ENCODE results near the gene MED27. TPM values are rescaled to one million over a fixed set of nuclear protein-coding genes. Genes with fewer than 3 reads are reported as not detected.

Gene MED27
- total and polyA plus RNA-seq, 2 of the 4 experiments (the other 2 are of a cell fraction) = 50.2 to 63.4 TPM

DNA sequence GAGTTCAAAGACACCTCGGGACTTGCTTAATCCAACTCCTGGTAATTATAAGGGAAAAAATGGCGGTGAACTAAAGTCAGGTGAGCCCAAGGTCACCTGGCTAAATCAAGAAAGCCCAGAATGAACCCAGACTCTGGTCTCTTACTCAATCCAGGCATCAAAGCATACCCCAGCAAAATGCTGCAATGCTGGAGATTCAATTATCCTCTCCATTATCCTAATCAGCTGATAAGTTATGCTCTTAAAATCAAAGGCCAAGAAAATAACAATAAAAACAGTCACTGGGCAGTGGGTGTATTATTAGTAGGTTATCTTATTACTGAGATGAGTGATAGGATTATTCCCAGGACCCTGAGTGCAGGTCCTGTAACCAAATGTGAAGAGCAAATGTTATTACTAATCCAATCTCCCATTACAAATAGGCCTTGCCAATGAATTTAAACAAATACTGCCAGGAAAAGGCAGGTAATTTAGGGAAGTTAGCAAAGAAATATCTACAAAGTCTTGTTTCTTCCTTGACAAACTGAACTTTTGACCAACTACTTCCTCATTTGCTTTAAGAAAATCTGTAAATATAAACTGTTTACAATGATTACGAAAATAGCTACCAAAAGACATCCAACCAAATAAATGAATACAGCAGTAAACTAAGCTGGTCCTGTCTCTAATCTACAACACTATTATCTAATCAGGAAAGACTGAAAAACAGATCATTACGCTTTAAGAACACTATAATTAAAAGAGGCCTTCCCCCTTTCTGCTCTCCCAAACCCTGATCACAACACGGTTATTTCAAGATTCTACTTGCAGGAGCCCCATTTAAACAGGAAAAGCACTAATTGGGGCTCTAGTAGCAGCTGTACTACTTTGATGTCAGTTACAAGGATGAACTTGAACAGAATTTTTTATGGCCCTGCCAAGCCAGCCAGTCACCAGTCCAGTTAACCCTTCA, 103.2 kb downstream of the MED27 start:
- POLR2A ChIA-PET (ENCODE audit: unreplicated experiment) = no interaction called here
- Histone ChIP-seq H3K4ac (ENCODE audit: low read depth, low read length) (no peak overlapping the region), H3K56ac (ENCODE audit: extremely low read depth, insufficient read depth, low read length) (no peak overlapping the region), H3K9me1 (ENCODE audit: insufficient read depth, low read length) (no peaks in the 10 kb centered on the region), H3K4me1 (ENCODE audit: control insufficient read depth, insufficient read depth, low read length) (peaks cover 1% of the 10 kb centered on the region; the same call in 1 of the 2 replicates), H2BK15ac (ENCODE audit: low read depth, low read length) (no peak overlapping the region), H2AK9ac (replicated peaks; ENCODE audit: low read depth, low read length, poor library complexity) (no peak overlapping the region), H4K91ac (ENCODE audit: insufficient read depth, low read depth, low read length) (no peak overlapping the region), H3K23ac (ENCODE audit: low read depth, low read length) (no peak overlapping the region), H2AFZ (replicated peaks; ENCODE audit: low read length, poor library complexity) (no peak overlapping the region), H3K18ac (ENCODE audit: low read depth, low read length) (no peak overlapping the region), H4K8ac (ENCODE audit: low read depth in 2 of 2, low read length in 2 of 2) (no peak overlapping the region), H2BK5ac (ENCODE audit: low read depth, low read length, poor library complexity, severe bottlenecking) (no peak overlapping the region), H3K4me3 (ENCODE audit: insufficient read depth, low read depth, low read length) (no peak overlapping the region), H4K5ac (ENCODE audit: low read depth, low read length) (no peak overlapping the region), H3K9me3 (ENCODE audit: control insufficient read depth, insufficient read depth, low read length) (no peaks in the 10 kb centered on the region), H2BK120ac (ENCODE audit: low read depth, low read length) (no peak overlapping the region), H4K20me1 (ENCODE audit: insufficient read depth, low read length) (peaks cover 12% of the 10 kb centered on the region; the same call in 1 of the 2 replicates), H3K27ac (ENCODE audit: insufficient read depth, low read length) (no peak overlapping the region), H3K9ac (ENCODE audit: low read depth, low read length) (no peak overlapping the region), H3K14ac (replicated peaks; ENCODE audit: low read depth, low read length) (no peak overlapping the region), H2BK20ac (ENCODE audit: low read depth, low read length) (no peak overlapping the region), H2AK5ac (ENCODE audit: low read depth, low read length) (no peak overlapping the region), H3K36me3 (ENCODE audit: control insufficient read depth, insufficient read depth, low read length) (no peaks in the 10 kb centered on the region; the same call in 1 of the 2 replicates), H3K27me3 (ENCODE audit: control insufficient read depth, insufficient read depth, low read length) (no peaks in the 10 kb centered on the region), H3K79me1 (ENCODE audit: low read depth in 1 of 2, low read length in 2 of 2) (peaks cover 12 to 40% of the 10 kb centered on the region in 2 experiments; a peak in 3 of 4 replicates), H3K4me2 (ENCODE audit: low read depth, low read length) (no peak overlapping the region)
- dilution Hi-C loops (cut with HindIII; ENCODE audit: low sequenced_read_pairs, unreplicated experiment) = no loop called here
- DNase-seq (no peak), ATAC-seq (ENCODE audit: low read depth) (no peak)
- CTCF ChIA-PET = no interaction called here
- TF ChIP-seq POLR2A (IDR thresholded peaks at IDR 0.05; ENCODE audit: low read depth, low read length) (no peak), SMC3 (IDR thresholded peaks at IDR 0.05; ENCODE audit: low read depth, low read length) (no peak), NFE2L2 (IDR thresholded peaks at IDR 0.05; ENCODE audit: low read depth, low read length) (no peak), CEBPB (IDR thresholded peaks at IDR 0.05; ENCODE audit: low read depth, low read length) (no peak), RCOR1 (IDR thresholded peaks at IDR 0.05; ENCODE audit: insufficient replicate concordance, low read length) (no peak), FOS (IDR thresholded peaks at IDR 0.05; ENCODE audit: low read depth, low read length) (no peak), BHLHE40 (IDR thresholded peaks at IDR 0.05; ENCODE audit: low read depth, low read length) (no peak), CHD1 (IDR thresholded peaks at IDR 0.05; ENCODE audit: low read depth, low read length) (no peak)
- TF ChIP-seq, protein P1, sequence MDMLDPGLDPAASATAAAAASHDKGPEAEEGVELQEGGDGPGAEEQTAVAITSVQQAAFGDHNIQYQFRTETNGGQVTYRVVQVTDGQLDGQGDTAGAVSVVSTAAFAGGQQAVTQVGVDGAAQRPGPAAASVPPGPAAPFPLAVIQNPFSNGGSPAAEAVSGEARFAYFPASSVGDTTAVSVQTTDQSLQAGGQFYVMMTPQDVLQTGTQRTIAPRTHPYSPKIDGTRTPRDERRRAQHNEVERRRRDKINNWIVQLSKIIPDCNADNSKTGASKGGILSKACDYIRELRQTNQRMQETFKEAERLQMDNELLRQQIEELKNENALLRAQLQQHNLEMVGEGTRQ (IDR thresholded peaks at IDR 0.05; ENCODE audit: low read depth, low read length) = no peak
- WGBS, 2 experiments (ENCODE audit: extremely low coverage in 2 of 2, insufficient read length in 1 of 2) = 80% methylated on average over 1 of the region's 5 CpGs; no CpG with 5 or more reads in 1 of the 2 experiments
- intact Hi-C loops (cut with micrococcal nuclease) = no loop called here
- in situ Hi-C loops (cut with MboI; ENCODE audit: low sequenced_read_pairs) = no loop called here
- no TSS peak for BruUV-seq (replicated peaks)
